ENCODE results near the gene CPXM1.
A peak's percentile ranks its signal among the peaks of the same experiment; 100 is the strongest.

CPXM1 gene

DNA sequence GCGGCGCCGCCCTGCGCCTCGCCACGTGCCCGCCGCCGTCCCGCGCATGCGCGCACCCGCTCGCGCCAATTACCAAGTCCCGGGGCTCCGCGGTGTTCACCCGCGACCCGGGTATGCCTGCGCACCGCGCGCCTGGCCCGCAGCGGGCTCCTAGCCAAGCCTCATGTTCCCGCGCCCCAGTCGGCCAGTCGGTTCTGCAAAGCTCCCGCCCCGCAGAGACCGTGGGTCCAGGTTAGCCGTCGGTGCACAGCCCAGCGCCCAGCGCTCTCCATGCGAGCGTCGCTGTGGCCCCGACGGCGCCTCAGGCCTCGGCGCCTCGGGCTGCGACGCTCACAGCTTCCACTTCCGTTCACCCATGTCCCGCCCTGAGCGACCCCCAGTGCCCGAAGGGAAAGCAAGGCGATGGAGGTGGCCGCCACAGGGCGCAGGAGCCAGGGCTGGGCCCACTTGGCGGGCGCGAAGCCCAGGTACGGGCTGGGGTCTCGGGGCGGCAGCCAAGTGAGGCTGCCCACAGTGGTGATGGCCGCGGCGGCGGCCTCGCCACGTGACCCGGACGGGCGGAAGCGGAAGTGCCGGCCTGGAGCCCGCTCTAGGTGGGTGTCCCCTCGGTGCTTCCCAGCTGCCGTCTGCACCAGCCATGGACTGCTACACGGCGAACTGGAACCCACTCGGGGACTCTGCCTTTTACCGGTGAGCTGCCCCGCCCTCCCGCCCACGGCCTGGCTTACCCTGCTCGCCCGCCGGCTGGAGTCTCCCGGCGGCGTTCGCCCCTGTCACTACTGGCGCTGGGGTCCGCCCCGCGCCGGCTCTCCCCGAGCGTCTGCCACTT, 39.9 kb upstream of the CPXM1 start, which contains the start of the genes PCED1A and VPS16:
Gene PCED1A (minus strand): TSS at position 518 of the 829 bp plus-strand sequence. CDS start 743 bp downstream, outside the sequence.
Gene VPS16 (plus strand): TSS at position 608 of the 829 bp plus-strand sequence. CDS start 30 bp downstream, at position 638.
- peak; percentile 98 for DNase-seq (ENCODE audit: extremely low spot score)
- TF ChIP-seq, protein P1, sequence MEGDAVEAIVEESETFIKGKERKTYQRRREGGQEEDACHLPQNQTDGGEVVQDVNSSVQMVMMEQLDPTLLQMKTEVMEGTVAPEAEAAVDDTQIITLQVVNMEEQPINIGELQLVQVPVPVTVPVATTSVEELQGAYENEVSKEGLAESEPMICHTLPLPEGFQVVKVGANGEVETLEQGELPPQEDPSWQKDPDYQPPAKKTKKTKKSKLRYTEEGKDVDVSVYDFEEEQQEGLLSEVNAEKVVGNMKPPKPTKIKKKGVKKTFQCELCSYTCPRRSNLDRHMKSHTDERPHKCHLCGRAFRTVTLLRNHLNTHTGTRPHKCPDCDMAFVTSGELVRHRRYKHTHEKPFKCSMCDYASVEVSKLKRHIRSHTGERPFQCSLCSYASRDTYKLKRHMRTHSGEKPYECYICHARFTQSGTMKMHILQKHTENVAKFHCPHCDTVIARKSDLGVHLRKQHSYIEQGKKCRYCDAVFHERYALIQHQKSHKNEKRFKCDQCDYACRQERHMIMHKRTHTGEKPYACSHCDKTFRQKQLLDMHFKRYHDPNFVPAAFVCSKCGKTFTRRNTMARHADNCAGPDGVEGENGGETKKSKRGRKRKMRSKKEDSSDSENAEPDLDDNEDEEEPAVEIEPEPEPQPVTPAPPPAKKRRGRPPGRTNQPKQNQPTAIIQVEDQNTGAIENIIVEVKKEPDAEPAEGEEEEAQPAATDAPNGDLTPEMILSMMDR (IDR thresholded peaks at IDR 0.05; ENCODE audit: control extremely low read depth, extremely low read depth, low read depth, missing control alignments) = no peak
- ChIA-PET CTCF (interaction anchor here (0.9 to 1.7 kb wide), 4 partner anchors 12 to 147 kb away, joined by 3 to 5 read pairs (median 4); no protein-coding TSS in a partner anchor), POLR2A (interaction anchor here (1.2 kb wide), 1 partner anchor 32 kb away, joined by 3 read pairs; no protein-coding TSS in a partner anchor)

DNA sequence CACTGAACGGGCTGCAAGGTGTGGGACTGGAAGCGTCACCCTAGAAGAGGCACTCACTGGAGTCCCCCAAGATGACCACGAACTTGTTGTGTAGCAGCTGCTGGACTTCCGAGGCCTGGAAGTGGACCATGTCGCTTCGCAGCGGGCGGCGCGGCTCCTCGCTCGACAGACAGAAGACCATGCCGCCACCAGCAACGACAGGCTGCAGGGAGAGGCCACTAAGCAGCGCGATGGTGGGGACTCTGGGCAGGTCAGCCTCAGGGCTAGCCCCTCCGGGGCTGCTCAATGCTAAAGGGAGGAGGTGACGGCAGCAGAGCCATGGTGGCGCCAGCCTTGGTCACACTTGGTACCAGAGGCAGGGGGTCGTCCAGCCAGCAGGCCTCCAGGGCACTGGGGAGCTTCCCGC, 39.3 kb upstream of the CPXM1 start:
- CTCF ChIA-PET = interaction anchor here (1.3 to 1.7 kb wide), 3 partner anchors 12 to 148 kb away, joined by 3 to 5 read pairs (median 3); no protein-coding TSS in a partner anchor
- TF ChIP-seq, protein P1 (IDR thresholded peaks at IDR 0.05; ENCODE audit: control extremely low read depth, extremely low read depth, low read depth, missing control alignments) = no peak
- DNase-seq (ENCODE audit: extremely low spot score) = no peak
- POLR2A ChIA-PET = interaction anchor here (1.2 kb wide), 1 partner anchor 33 kb away, joined by 3 read pairs; no protein-coding TSS in a partner anchor

DNA sequence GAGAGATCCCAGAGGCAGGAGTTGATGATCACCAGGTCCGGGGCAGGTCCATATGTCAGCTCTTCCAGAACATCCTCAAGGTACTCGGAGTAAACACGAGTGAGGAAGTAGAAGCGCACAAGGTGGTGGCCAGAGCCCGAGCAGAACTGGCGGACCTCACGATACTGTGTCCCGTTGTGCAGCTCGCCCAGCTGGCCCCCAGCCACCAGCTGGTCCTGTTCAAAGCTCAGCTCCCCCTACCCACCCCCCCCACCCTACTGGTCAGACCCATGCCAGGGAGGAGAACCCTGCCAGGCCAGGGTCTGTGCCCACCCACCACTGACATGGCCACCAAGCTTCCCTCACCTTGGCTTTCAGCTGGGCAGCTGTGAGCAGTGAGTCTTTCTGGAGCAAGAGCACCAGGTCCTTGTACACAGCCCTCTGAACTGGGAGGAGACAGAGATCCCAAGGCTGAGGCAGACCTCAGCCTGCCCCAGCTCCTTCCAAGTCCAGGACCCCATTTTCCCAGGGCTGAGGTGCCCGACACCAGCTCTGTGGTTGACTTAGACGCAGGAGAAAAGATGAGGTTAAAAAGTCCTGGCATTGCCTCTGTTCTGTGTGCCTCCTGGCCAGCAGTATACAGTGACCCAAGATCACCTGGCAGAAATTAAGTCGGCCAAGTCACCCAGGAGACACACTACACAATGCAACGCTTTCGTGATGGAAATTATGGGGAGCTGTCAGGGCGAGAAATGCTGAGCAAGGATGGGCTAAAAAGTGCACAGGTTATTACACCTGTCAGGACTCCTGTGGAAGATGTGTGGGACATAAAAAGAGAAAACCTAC, 38.6 kb upstream of the CPXM1 start:
- CTCF ChIA-PET = interaction anchor here (1.2 to 1.7 kb wide), 5 partner anchors 12 to 149 kb away, joined by 3 to 5 read pairs (median 5); no protein-coding TSS in a partner anchor
- TF ChIP-seq, protein P1 (IDR thresholded peaks at IDR 0.05; ENCODE audit: control extremely low read depth, extremely low read depth, low read depth, missing control alignments) = no peak
- POLR2A ChIA-PET = interaction anchor here (0.6 to 0.7 kb wide), 2 partner anchors 68 to 263 kb away, joined by 4 to 6 read pairs; no protein-coding TSS in a partner anchor
- DNase-seq (ENCODE audit: extremely low spot score) = peak; percentile 20

DNA sequence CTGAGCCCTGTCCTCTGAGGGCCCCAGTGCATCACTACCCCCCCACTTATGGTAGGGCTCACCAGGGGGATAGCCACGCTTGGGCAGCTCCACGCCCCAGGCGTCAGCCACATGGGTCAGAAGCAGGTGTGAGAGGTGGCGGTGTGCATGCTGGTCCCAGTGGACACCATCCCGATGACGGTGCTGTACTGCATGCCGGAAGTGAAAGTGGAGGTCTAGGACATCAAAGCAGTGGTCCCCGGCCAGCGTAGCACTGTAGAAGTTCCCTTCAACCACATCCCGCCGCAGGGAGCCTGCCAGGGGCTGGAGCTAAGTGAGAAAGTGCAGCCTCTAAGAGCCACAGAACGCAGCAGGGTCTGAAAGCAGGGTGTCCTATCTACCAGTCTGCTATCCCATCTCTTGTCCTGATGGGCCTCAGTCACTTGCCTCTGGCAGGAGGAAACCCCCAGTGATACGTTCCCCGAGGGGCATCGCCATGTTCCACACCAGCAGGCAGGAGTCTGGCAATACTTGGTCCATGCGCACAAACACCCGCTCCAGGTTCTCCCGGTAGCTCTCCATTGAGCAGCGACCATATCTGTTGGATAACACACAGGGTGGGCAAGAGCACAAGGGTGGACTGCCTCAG, 37.9 kb upstream of the CPXM1 start:
- DNase-seq (ENCODE audit: extremely low spot score) = peak; percentile 18
- POLR2A ChIA-PET = interaction anchor here (0.6 kb wide), 1 partner anchor 263 kb away, joined by 6 read pairs; no protein-coding TSS in a partner anchor
- CTCF ChIA-PET = interaction anchor here (1.0 to 1.7 kb wide), 4 partner anchors 11 to 85 kb away, joined by 3 to 5 read pairs (median 5); no protein-coding TSS in a partner anchor
- TF ChIP-seq, protein P1 (IDR thresholded peaks at IDR 0.05; ENCODE audit: control extremely low read depth, extremely low read depth, low read depth, missing control alignments) = no peak

DNA sequence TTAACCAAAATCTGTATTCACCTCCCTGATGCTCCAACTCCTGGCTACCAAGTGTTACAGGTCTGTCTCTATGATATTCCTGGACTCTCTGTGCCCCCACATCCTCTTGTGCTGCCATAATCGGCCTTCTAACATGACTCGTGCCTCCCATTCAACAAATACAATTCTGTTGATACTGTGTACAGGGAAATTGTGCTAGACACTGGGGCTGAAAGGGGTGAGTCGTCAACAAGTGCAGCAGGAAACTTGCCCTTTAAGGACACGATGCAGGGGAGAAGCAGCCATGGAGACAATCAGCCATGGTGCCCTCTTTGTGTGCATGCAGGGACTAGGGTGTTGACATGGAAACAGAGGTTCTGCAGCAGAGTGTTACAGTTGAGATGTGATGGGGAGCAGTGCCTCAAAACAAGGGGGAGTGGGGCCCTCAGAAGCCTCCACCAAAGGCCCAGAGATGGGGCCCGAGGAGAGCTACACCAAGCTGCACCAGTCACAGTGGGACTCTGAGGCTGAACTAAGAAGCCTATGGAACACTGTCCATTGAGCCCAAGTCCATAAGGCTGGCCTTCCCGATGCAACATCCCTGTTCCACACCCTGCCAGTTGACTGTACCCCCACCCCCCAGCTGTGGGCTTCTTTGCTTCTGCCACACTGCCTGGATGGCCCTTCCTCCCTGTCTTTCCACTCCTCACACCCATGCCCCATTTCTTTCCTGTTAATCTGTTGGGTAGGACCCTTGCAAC, 37.0 kb upstream of the CPXM1 start:
- ChIA-PET CTCF (interaction anchor here (1.0 kb wide), 1 partner anchor 15 kb away, joined by 3 read pairs; no protein-coding TSS in a partner anchor), POLR2A (no interaction called here)
- TF ChIP-seq, protein P1 (IDR thresholded peaks at IDR 0.05; ENCODE audit: control extremely low read depth, extremely low read depth, low read depth, missing control alignments) = no peak
- no peak for DNase-seq (ENCODE audit: extremely low spot score)
